Measurements from ENCODE around the gene LYAR.

LYAR gene

GRCh38 chr4:4299006-4299405 is 9.1 kb upstream of the LYAR start:
- H3K36me3 ChIP-seq (ENCODE audit: insufficient read depth, low read length), result peaks cover 4% of the 10 kb centered on the region; the same call in 1 of the 2 replicates
- H3K9ac ChIP-seq (ENCODE audit: low read length), result no peak overlapping the region
- H3K9me3 ChIP-seq (ENCODE audit: low read length), result no peaks in the 10 kb centered on the region
- no peak overlapping the region for H3K27ac ChIP-seq (ENCODE audit: low read depth, low read length, poor library complexity, severe bottlenecking)
- H3K27me3 ChIP-seq (ENCODE audit: insufficient read depth, low read length), result no peaks in the 10 kb centered on the region
- H3K9me2 ChIP-seq (ENCODE audit: low read depth, low read length), result no peaks in the 10 kb centered on the region
- H3K4me1 ChIP-seq (ENCODE audit: insufficient read depth, low read length, severe bottlenecking), result no peaks in the 10 kb centered on the region
- H3K4me2 ChIP-seq (ENCODE audit: low read length), result no peak overlapping the region
- H3F3A ChIP-seq (ENCODE audit: insufficient read depth, low read length), result no peaks in the 10 kb centered on the region
- H3K79me2 ChIP-seq (ENCODE audit: insufficient read depth, low read length), result no peaks in the 10 kb centered on the region
- no peaks in the 10 kb centered on the region for H4K20me1 ChIP-seq (ENCODE audit: insufficient read depth, low read length)
- TF ChIP-seq EZH2 (IDR thresholded peaks at IDR 0.05; ENCODE audit: borderline replicate concordance, low read length) (no peak), CTCF (IDR thresholded peaks at IDR 0.05; ENCODE audit: low read length) (no peak)
- no peak overlapping the region for H3K4me3 ChIP-seq (ENCODE audit: low read depth, low read length, poor library complexity, severe bottlenecking)
- H2AFZ ChIP-seq (ENCODE audit: low read length), result no peak overlapping the region

DNA sequence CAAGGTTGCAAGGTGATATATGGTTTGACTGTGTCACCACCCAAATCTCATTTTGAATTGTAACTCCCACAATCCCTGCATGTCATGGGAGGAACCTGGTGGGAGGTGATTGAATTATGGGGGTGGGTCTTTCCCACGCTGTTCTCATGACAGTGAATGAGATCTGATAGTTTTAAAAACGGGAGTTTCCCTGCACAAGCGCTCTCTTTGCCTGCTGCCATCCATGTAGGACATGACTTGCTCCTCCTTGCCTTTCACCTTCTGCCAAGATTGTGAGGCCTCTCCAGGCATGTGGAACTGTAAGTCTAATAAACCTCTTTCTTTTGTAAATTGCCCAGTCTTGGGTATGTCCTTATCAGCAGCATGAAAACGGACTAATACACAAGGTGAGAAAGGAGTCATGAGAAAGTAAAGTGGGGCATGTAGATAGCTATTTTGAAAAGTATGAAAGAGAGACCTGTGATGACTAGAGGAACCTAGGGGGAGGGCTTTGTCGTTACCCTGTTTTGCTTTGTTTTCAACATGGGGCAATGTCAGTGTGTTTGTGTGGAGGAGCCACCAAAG is 6.4 kb upstream of the LYAR start:
- Histone ChIP-seq H3K9ac (ENCODE audit: low read length) (no peak overlapping the region), H3K36me3 (ENCODE audit: insufficient read depth, low read length) (no peaks in the 10 kb centered on the region), H3K27me3 (ENCODE audit: insufficient read depth, low read length) (no peaks in the 10 kb centered on the region), H3K79me2 (ENCODE audit: insufficient read depth, low read length) (no peaks in the 10 kb centered on the region), H3K4me2 (ENCODE audit: low read length) (no peak overlapping the region), H3K27ac (ENCODE audit: low read depth, low read length, poor library complexity, severe bottlenecking) (no peak overlapping the region), H3K9me2 (ENCODE audit: low read depth, low read length) (no peaks in the 10 kb centered on the region), H2AFZ (ENCODE audit: low read length) (no peak overlapping the region), H3K9me3 (ENCODE audit: low read length) (no peaks in the 10 kb centered on the region), H4K20me1 (ENCODE audit: insufficient read depth, low read length) (no peaks in the 10 kb centered on the region), H3K4me3 (ENCODE audit: low read depth, low read length, poor library complexity, severe bottlenecking) (no peak overlapping the region), H3K4me1 (ENCODE audit: insufficient read depth, low read length, severe bottlenecking) (peaks cover 1% of the 10 kb centered on the region), H3F3A (ENCODE audit: insufficient read depth, low read length) (no peaks in the 10 kb centered on the region)
- TF ChIP-seq CTCF (IDR thresholded peaks at IDR 0.05; ENCODE audit: low read length) (no peak), EZH2 (IDR thresholded peaks at IDR 0.05; ENCODE audit: borderline replicate concordance, low read length) (no peak)

DNA sequence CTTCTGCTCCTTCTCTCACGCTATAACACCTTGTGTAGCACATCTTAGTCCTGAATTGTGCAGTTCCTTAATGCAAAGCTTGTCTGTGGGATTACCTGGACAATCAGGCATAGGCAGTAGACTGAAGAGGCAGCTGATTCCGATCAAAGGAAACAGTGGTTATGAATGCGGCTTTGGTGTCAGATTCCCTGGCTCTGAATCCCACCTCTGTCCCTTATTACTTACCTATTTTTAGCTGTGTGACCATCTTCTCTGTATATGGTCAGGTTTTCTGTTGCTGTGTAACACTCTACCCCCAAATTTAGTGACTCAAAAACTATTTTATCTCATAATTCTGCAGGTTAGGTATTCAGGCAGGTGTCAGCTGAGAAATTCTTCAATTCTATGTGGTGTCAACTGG is 3.3 kb upstream of the LYAR start:
- Histone ChIP-seq H2AFZ (ENCODE audit: low read length) (no peak overlapping the region), H3F3A (ENCODE audit: insufficient read depth, low read length) (no peaks in the 10 kb centered on the region), H4K20me1 (ENCODE audit: insufficient read depth, low read length) (no peaks in the 10 kb centered on the region), H3K9ac (ENCODE audit: low read length) (no peak overlapping the region), H3K79me2 (ENCODE audit: insufficient read depth, low read length) (peaks cover 14% of the 10 kb centered on the region), H3K9me2 (ENCODE audit: low read depth, low read length) (no peaks in the 10 kb centered on the region), H3K4me3 (ENCODE audit: low read depth, low read length, poor library complexity, severe bottlenecking) (no peak overlapping the region), H3K36me3 (ENCODE audit: insufficient read depth, low read length) (no peaks in the 10 kb centered on the region), H3K27me3 (ENCODE audit: insufficient read depth, low read length) (no peaks in the 10 kb centered on the region), H3K4me2 (ENCODE audit: low read length) (no peak overlapping the region), H3K27ac (ENCODE audit: low read depth, low read length, poor library complexity, severe bottlenecking) (no peak overlapping the region), H3K9me3 (ENCODE audit: low read length) (no peaks in the 10 kb centered on the region), H3K4me1 (ENCODE audit: insufficient read depth, low read length, severe bottlenecking) (peaks cover 19% of the 10 kb centered on the region)
- TF ChIP-seq EZH2 (IDR thresholded peaks at IDR 0.05; ENCODE audit: borderline replicate concordance, low read length) (no peak), CTCF (IDR thresholded peaks at IDR 0.05; ENCODE audit: low read length) (no peak)

Measured in OCI-LY1 (cell line).